Activated naive CD4-positive, alpha-beta T cell treated with anti-CD3 and anti-CD28 coated beads, Interleukin-2, amount 50 U/mL, for 72 hours (primary cell): ENCODE results near the gene CRBN. TPM values are rescaled to one million over a fixed set of nuclear protein-coding genes. Genes with fewer than 3 reads are reported as not detected.

Source experiments
- ATAC-seq, 2 donors: fragments of 150-1000 bp; cut with Tn5 transposase; 2 replicates each; pipeline ENCODE4 v1.10.0; 2021; ENCODE audit warnings: mild to moderate bottlenecking in 2 of 2, moderate library complexity in 2 of 2
- DNase-seq, 2 donors: peaks; one replicate each; pipeline ENCODE4 v3.0.0; 2021 to 2022; ENCODE audit warnings: low spot score in 2 of 2
- H3K27ac Mint-ChIP-seq, 2 donors: one replicate each; pipeline ENCODE4 v1.8.0; 2022; ENCODE audit warnings: mild to moderate bottlenecking in 2 of 2, mixed read lengths in 2 of 2
- H3K36me3 Mint-ChIP-seq, 2 donors: one replicate each; pipeline ENCODE4 v1.8.0; 2022; ENCODE audit warnings: mixed read lengths in 2 of 2
- H3K9me3 Mint-ChIP-seq, 2 donors: one replicate each; pipeline ENCODE4 v1.8.0; 2022; ENCODE audit warnings: mixed read lengths in 2 of 2
- total RNA-seq, 2 donors: library from RNA; stranded (reverse); gene quantifications; one replicate each; pipeline ENCODE4 v1.2.3, GENCODE V29; 2022

CRBN gene
- total RNA-seq, 2 donors from 2014 or later, result 43.3 to 51.2 TPM

GRCh38 chr3:3105246-3105645, 74.2 kb downstream of the CRBN start:
- Mint-ChIP-seq H3K27ac (no peak overlapping the region), H3K9me3 (no peaks in the 10 kb centered on the region)
- ATAC-seq, result no peak

GRCh38 chr3:3102751-3103150, 76.7 kb downstream of the CRBN start:
- Mint-ChIP-seq H3K9me3 (no peaks in the 10 kb centered on the region), H3K27ac (no peak overlapping the region), H3K36me3 (no peaks in the 10 kb centered on the region)
- DNase-seq (no peak), ATAC-seq (no peak)

More at GRCh38 chr3:3105246-3105645, 74.2 kb downstream of the CRBN start:
- no peak for DNase-seq
- H3K36me3 Mint-ChIP-seq, result no peaks in the 10 kb centered on the region

- ATAC-seq, result no peak
- H3K27ac Mint-ChIP-seq, result peak overlapping the region in 1 of 2 donors; percentile 22
- no peaks in the 10 kb centered on the region for H3K36me3 Mint-ChIP-seq
These were observed 77.6 kb downstream of the CRBN start for GRCh38 chr3:3101660-3102458.

More at GRCh38 chr3:3101660-3102458, 77.6 kb downstream of the CRBN start:
- DNase-seq, result no peak
- no peaks in the 10 kb centered on the region for H3K9me3 Mint-ChIP-seq

Other genes with a start within 250 kb of the CRBN start
- not detected for gene IL5RA, start 69.3 kb downstream of the CRBN start, total RNA-seq
- 10 to 100 TPM; 44.0 to 51.6 TPM for gene TRNT1, start 52.8 kb downstream of the CRBN start, total RNA-seq